ENCODE measurements around the gene PRIM2.
"Not testable (repeated sequence)": the region's sequence is repeated elsewhere in the genome, so short reads cannot be mapped to it uniquely, and the experiment has no call there.

Gene PRIM2

GRCh38 chr6:57449496-57450066 is 132.2 kb downstream of the PRIM2 start:
- DNase-seq, result not testable (repeated sequence)

- not testable (repeated sequence) for DNase-seq
These were observed 142.4 kb downstream of the PRIM2 start for GRCh38 chr6:57459781-57460180.

- not testable (repeated sequence) for DNase-seq
These were observed 143.6 kb downstream of the PRIM2 start for GRCh38 chr6:57461022-57461421.

- DNase-seq, result not testable (repeated sequence)
These were observed 146.4 kb downstream of the PRIM2 start for GRCh38 chr6:57463809-57464208.

- not testable (repeated sequence) for DNase-seq
These were observed 148.5 kb downstream of the PRIM2 start for GRCh38 chr6:57465968-57466367.

- no peak for DNase-seq
These were observed 151.6 kb downstream of the PRIM2 start for GRCh38 chr6:57469072-57469471.

GRCh38 chr6:57470148-57470547 is 152.7 kb downstream of the PRIM2 start:
- not testable (repeated sequence) for DNase-seq

- not testable (repeated sequence) for DNase-seq
These were observed 154.0 kb downstream of the PRIM2 start for GRCh38 chr6:57471314-57471864.

- not testable (repeated sequence) for DNase-seq
These were observed 155.5 kb downstream of the PRIM2 start for GRCh38 chr6:57472861-57473362.

GRCh38 chr6:57474862-57475475 is 157.5 kb downstream of the PRIM2 start:
- not testable (repeated sequence) for DNase-seq

- DNase-seq, result not testable (repeated sequence)
These were observed 158.2 kb downstream of the PRIM2 start for GRCh38 chr6:57475656-57476055.

- DNase-seq, result not testable (repeated sequence)
These were observed 162.8 kb downstream of the PRIM2 start for GRCh38 chr6:57480194-57480593.

GRCh38 chr6:57481121-57481520 is 163.7 kb downstream of the PRIM2 start:
- not testable (repeated sequence) for DNase-seq

- not testable (repeated sequence) for DNase-seq
These were observed 165.0 kb downstream of the PRIM2 start for GRCh38 chr6:57482471-57482870.

- not testable (repeated sequence) for DNase-seq
These were observed 169.2 kb downstream of the PRIM2 start for GRCh38 chr6:57486494-57487081.

GRCh38 chr6:57488551-57488950 is 171.1 kb downstream of the PRIM2 start:
- DNase-seq, result not testable (repeated sequence)

GRCh38 chr6:57489887-57490286 is 172.5 kb downstream of the PRIM2 start:
- not testable (repeated sequence) for DNase-seq

- not testable (repeated sequence) for DNase-seq
These were observed 174.4 kb downstream of the PRIM2 start for GRCh38 chr6:57491795-57492194.

GRCh38 chr6:57496251-57496650 is 178.8 kb downstream of the PRIM2 start:
- not testable (repeated sequence) for DNase-seq

- DNase-seq, result not testable (repeated sequence)
These were observed 183.1 kb downstream of the PRIM2 start for GRCh38 chr6:57500368-57501021.

GRCh38 chr6:57502387-57502786 is 185.0 kb downstream of the PRIM2 start:
- not testable (repeated sequence) for DNase-seq

GRCh38 chr6:57505251-57505650 is 187.8 kb downstream of the PRIM2 start:
- not testable (repeated sequence) for DNase-seq

- not testable (repeated sequence) for DNase-seq
These were observed 193.0 kb downstream of the PRIM2 start for GRCh38 chr6:57510390-57510789.
